Parathyroid adenoma (tissue), 2 donors: ENCODE data around the gene PHAX.
"Not testable (repeated sequence)": the region's sequence is repeated elsewhere in the genome, so short reads cannot be mapped to it uniquely, and the experiment has no call there.

ENCODE experiments used
- H2AFZ ChIP-seq: fragments of 300-600 bp; sonication (generic); one replicate; pipeline ENCODE4 v1.7.0; 2017; ENCODE audit warnings: antibody characterized with exemption, mild to moderate bottlenecking
- H3K27ac ChIP-seq: fragments of 300-600 bp; sonication (generic); one replicate; pipeline ENCODE4 v1.7.0; 2017
- H3K27me3 ChIP-seq: fragments of 300-600 bp; sonication (generic); one replicate; pipeline ENCODE4 v1.7.0; 2017; ENCODE audit warnings: low read length; ENCODE audit not compliant: control insufficient read depth, insufficient read depth
- H3K36me3 ChIP-seq: fragments of 300-600 bp; sonication (generic); one replicate; pipeline ENCODE4 v1.7.0; 2017; ENCODE audit warnings: low read length; ENCODE audit not compliant: control insufficient read depth, insufficient read depth
- H3K4me1 ChIP-seq: fragments of 300-600 bp; sonication (generic); one replicate; pipeline ENCODE4 v1.7.0; 2017; ENCODE audit warnings: control low read depth
- H3K4me2 ChIP-seq: fragments of 300-600 bp; sonication (generic); one replicate; pipeline ENCODE4 v1.7.0; 2017; ENCODE audit warnings: low read length
- H3K4me3 ChIP-seq: fragments of 300-600 bp; sonication (generic); one replicate; pipeline ENCODE4 v1.7.0; 2017; ENCODE audit warnings: low read depth, low read length
- H3K79me2 ChIP-seq: fragments of 300-600 bp; sonication (generic); one replicate; pipeline ENCODE4 v1.7.0; 2017; ENCODE audit warnings: control low read depth
- H3K9ac ChIP-seq: fragments of 300-600 bp; sonication (generic); one replicate; pipeline ENCODE4 v1.7.0; 2017; ENCODE audit warnings: mild to moderate bottlenecking
- H3K9me3 ChIP-seq: fragments of 300-600 bp; sonication (generic); one replicate; pipeline ENCODE4 v1.7.0; 2017; ENCODE audit warnings: low read length; ENCODE audit not compliant: control insufficient read depth
- CTCF ChIP-seq: fragments of 300-600 bp; sonication (generic); IDR thresholded peaks from one replicate; pipeline ENCODE4 v1.7.0; 2017; ENCODE audit warnings: antibody characterized with exemption, mild to moderate bottlenecking
- donor health status: primary hyperparathyroidism.

Gene PHAX

GRCh38 chr5:126641387-126641786 is 40.6 kb downstream of the PHAX start:
- no peaks in the 10 kb centered on the region for H3K79me2 ChIP-seq

GRCh38 chr5:126645132-126645531 is 44.4 kb downstream of the PHAX start:
- Histone ChIP-seq H3K79me2 (no peaks in the 10 kb centered on the region), H3K27ac (no peak overlapping the region), H3K4me1 (no peaks in the 10 kb centered on the region), H3K36me3 (no peaks in the 10 kb centered on the region), H3K9ac (no peak overlapping the region), H3K9me3 (no peaks in the 10 kb centered on the region), H2AFZ (no peak overlapping the region), H3K27me3 (no peaks in the 10 kb centered on the region), H3K4me2 (no peak overlapping the region), H3K4me3 (no peak overlapping the region)
- TF ChIP-seq CTCF: no peak

More at GRCh38 chr5:126641387-126641786, 40.6 kb downstream of the PHAX start:
- H3K4me1 ChIP-seq: no peaks in the 10 kb centered on the region
- H3K4me3 ChIP-seq: no peak overlapping the region
- no peak for TF ChIP-seq CTCF
- H3K27ac ChIP-seq: no peak overlapping the region
- H3K9ac ChIP-seq: no peak overlapping the region
- no peaks in the 10 kb centered on the region for H3K36me3 ChIP-seq
- no peaks in the 10 kb centered on the region for H3K27me3 ChIP-seq
- no peak overlapping the region for H2AFZ ChIP-seq
- H3K4me2 ChIP-seq: no peak overlapping the region
- H3K9me3 ChIP-seq: no peaks in the 10 kb centered on the region

- Histone ChIP-seq H3K27me3 (no peaks in the 10 kb centered on the region), H3K27ac (no peak overlapping the region), H3K9ac (no peak overlapping the region), H3K4me1 (no peaks in the 10 kb centered on the region), H3K9me3 (no peaks in the 10 kb centered on the region), H3K4me2 (no peak overlapping the region), H3K36me3 (no peaks in the 10 kb centered on the region), H3K4me3 (no peak overlapping the region), H2AFZ (no peak overlapping the region), H3K79me2 (no peaks in the 10 kb centered on the region)
- no peak for TF ChIP-seq CTCF
Measured at GRCh38 chr5:126647071-126647470, 46.3 kb downstream of the PHAX start.

- Histone ChIP-seq H3K9ac (no peak overlapping the region), H3K36me3 (no peaks in the 10 kb centered on the region), H3K4me2 (no peak overlapping the region), H3K9me3 (no peaks in the 10 kb centered on the region), H2AFZ (no peak overlapping the region), H3K27me3 (no peaks in the 10 kb centered on the region), H3K27ac (no peak overlapping the region), H3K4me1 (no peaks in the 10 kb centered on the region), H3K4me3 (no peak overlapping the region), H3K79me2 (no peaks in the 10 kb centered on the region)
- TF ChIP-seq CTCF: no peak
Measured at GRCh38 chr5:126648471-126648870, 47.7 kb downstream of the PHAX start.

- not testable (repeated sequence) for H3K9me3 ChIP-seq, H3K79me2 ChIP-seq, H3K27ac ChIP-seq, H3K36me3 ChIP-seq, H3K27me3 ChIP-seq, H3K4me2 ChIP-seq, H3K4me1 ChIP-seq, H2AFZ ChIP-seq, H3K4me3 ChIP-seq, H3K9ac ChIP-seq
Measured at GRCh38 chr5:126649057-126649456, 48.3 kb downstream of the PHAX start.

- H3K9me3 ChIP-seq, H3K9ac ChIP-seq, H3K4me3 ChIP-seq, H3K27ac ChIP-seq, H3K27me3 ChIP-seq, H3K79me2 ChIP-seq, H3K4me2 ChIP-seq, H2AFZ ChIP-seq, H3K4me1 ChIP-seq, H3K36me3 ChIP-seq: not testable (repeated sequence)
Measured at GRCh38 chr5:126649709-126650108, 49.0 kb downstream of the PHAX start.
